IPS-11a (cell line): ENCODE measurements around the gene GADD45G.

ENCODE experiments used
- H3K4me3 ChIP-seq: one replicate; pipeline ENCODE4 v1.5.1; 2013; ENCODE audit warnings: low read depth, low read length, control low read depth

The GADD45G gene

DNA sequence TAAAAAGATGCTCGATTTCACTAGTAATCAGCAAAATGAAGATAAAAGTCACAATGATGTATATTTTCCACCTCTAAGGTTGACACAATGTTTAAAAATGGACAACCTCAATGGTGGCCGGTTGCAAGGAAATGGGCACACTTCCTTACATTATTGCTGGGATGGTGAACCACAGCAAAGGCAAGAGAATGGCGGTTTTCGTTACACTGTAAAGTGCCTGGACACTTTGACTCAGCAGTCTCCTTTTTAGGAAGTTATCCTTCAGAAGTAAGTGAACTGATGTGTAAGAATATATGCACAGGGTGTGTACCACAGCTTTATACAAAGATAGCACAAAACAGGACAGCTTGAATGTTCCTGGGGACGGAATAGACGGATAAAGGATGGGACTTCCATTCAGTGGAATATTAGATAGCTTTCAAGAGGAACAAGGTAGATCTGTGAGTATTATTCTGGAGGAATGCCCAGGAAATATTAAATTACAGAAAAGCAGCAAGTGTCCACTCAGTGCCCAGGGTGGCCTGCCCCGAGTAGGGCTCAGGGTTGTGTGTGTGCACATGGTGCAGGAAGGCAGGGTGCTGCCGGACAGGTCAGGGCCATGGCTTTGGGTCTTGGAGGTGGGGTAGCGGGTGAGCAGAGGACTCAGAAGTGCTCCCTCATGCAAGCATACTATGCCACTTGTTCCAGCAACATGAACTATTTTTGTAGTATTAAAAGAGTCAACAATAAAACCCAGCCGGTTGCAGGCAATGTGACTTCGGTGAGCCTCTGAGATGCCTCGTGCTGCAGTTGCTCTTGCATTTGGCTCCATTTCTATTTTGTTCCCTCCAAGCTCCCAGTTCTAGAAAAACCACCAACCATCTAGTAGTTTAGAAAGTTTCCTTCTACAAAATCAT, 24.5 kb downstream of the GADD45G start:
- H3K4me3 ChIP-seq, result no peak overlapping the region

DNA sequence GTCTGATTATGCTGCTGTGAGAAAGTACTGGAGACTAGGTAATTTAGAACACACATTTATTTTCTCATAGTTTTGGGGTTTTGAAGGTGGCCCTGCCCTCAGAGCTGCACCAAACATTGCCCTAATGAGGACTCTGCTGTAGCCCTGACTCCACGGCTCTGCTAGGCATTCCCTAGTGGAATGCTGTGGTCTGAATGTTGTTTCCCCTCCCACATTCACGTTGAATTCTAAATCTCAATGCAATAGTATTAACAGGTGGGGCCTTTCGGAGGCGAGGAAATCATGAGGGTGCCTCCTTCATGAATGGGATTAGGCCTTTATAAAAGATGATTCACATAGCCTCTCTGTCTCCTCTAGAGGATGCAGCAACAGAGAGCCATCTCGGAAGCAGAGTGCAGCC, 25.7 kb downstream of the GADD45G start:
- H3K4me3 ChIP-seq, result no peak overlapping the region

- no peak overlapping the region for H3K4me3 ChIP-seq
These were observed 26.6 kb downstream of the GADD45G start for GRCh38 chr9:89631384-89631783.

DNA sequence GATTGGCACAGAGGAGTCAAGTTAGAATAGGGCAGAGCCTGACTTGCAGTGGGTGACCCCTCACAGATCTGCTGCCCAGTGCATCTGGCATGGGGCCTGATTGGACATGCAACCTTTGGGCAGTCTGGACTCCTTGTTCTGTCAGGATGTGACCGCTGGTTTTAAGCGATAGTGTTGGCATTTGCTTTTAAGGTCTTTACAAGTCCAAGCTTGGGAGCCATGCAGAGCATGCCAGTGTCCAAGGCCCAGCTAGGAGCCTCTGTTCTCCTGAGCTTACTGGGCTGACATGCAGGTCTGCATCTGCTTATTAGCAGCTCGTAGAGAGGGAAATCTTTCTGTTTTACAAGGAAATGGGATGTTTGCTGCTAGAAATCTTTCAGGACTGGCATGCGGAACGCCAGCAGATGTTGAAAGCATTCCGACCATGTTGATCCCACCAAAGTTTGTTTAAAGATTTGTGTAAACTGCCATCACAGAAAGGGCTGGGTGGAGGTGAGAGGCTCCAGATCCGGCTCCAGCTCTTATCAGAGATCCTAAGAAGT, 27.5 kb downstream of the GADD45G start:
- no peak overlapping the region for H3K4me3 ChIP-seq

DNA sequence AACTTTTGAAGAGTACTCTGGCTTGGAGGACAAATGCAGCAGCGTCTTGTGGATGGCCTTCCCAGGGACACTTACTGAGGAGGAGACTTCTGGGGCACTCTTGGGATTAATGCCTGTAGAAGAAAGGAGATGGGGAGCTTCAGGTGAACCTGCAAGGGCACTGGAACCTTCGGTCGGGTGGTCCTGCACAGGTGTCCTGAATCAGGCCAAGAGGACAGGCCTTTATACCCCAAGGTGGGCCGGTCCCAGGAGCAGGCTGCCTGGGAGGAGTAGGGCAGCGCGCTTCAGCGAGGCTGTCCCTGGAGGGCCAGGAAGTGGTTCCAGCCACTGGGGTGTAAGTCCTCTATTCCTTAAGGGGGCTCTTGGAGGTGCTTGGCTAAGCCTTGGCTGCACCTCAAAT, 27.9 kb downstream of the GADD45G start:
- no peak overlapping the region for H3K4me3 ChIP-seq

DNA sequence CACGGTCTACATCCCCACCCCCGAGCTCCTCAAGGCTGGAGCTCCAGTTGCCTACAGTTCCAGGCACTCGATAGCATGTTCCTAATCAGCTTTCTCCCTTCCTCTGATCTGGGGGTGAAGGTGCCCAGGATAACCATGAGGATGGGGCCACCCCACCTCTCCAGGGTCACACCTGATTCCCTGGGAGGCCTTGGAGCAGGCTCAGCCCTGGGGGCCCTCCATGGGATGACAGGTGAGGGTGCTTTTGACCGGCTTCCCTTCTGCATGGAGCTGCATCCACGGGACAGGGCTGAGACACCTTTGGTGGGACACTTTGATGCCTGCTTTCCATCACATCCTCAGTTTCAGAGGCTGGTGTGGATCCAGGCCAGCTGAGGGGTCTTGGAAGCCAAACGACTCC, 28.6 kb downstream of the GADD45G start:
- no peak overlapping the region for H3K4me3 ChIP-seq

DNA sequence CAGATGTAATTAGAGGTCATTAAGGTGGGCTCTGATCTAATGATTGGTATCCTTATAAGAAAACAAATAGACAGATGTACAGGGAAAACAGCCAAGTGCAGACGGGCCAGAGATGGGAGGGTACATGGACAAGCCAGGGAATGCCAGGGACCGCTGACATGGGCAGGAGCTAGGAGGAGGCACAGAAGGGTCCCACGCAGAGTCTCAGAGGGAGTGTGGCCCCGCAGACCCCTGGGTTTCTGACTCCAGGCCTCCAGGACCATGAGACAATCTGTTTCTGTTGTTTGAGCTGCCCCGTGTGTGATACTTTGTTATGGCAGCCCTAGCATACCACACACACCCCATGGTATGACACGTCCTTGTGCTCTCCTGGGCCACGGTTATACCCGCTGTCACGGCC, 29.1 kb downstream of the GADD45G start:
- H3K4me3 ChIP-seq, result no peak overlapping the region

- no peak overlapping the region for H3K4me3 ChIP-seq
These were observed 30.4 kb downstream of the GADD45G start for GRCh38 chr9:89634995-89635742.

- no peak overlapping the region for H3K4me3 ChIP-seq
These were observed 31.0 kb downstream of the GADD45G start for GRCh38 chr9:89635816-89636215.

DNA sequence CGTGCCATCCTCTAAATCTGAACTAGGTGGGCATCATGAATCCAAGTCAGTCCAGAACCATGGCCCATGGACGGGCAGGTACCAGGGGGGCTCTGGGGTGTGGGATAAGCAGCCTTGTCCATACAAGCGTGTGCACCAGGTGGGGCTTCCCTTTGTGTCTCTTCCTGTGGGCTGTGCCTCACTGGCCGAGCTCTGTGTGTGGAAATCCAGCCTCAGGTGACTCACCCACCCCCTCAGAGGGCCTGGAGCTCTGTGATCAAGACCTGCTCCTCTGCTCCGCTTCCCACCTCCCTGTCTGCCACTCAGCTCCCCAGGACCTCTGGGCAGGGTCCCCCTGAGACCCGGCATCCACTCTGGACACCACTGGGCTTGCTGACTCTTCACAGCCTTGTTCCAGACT, 33.0 kb downstream of the GADD45G start:
- H3K4me3 ChIP-seq, result no peak overlapping the region

GRCh38 chr9:89638359-89638758, 33.5 kb downstream of the GADD45G start:
- no peak overlapping the region for H3K4me3 ChIP-seq

DNA sequence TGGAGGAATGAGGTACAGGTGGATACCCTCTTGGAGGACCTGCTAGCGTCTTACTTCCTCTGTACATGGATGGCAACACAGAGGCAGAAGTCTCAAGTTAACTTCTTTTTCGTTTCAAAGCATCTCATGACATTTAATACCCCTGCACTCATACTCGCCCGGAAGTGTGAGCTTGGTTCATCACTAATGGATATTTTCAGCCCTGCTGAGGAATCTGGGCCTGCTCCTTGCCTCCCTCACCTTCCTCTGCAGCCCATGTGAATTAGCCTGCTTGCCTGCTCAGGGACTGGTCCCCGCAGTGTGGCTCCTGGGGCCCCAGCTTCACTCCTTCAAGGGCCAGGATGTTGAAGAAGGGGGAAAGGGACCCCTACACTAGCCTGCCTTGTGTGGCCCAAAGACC, 34.1 kb downstream of the GADD45G start:
- no peak overlapping the region for H3K4me3 ChIP-seq

GRCh38 chr9:89639367-89639795, 34.6 kb downstream of the GADD45G start:
- H3K4me3 ChIP-seq, result no peak overlapping the region

DNA sequence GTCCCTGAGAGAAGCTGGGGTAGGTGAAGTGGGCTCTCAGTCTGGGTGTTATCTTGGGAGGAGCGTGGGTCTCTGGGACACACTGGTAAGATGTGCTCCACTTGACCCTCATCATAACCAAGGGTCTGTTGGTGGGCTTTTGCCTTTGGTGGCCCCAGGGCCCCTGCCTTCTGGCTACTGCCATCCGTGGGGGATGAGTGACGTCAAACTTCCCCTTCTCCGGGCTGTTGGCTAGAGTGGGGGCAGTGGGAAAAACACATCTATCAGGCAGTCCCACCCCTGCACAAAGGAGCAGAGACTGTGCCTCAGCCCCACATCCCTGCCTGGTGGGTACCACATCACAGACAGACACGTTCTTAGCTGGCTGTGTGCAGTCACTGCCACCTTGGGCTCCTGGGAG, 35.1 kb downstream of the GADD45G start:
- no peak overlapping the region for H3K4me3 ChIP-seq

DNA sequence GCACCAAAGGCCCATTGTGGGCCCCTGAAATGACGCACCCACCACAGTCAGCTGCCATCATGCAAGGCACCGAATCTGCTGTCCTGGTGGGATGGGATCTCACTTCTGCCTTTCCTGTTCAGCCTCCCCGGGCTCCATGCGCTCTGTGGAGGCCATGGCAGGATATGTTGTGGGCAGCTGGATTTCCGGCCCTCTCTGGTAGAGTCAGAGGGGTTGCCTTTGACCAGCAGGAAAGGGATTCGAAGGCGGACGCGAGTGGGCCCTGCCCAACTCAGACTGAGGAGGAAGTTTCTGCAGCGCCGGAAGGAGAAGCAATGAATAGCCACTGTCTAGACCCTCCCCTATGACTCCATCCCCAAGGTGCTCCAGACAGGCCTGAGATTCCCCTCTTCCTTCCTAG, 35.5 kb downstream of the GADD45G start:
- H3K4me3 ChIP-seq, result no peak overlapping the region

DNA sequence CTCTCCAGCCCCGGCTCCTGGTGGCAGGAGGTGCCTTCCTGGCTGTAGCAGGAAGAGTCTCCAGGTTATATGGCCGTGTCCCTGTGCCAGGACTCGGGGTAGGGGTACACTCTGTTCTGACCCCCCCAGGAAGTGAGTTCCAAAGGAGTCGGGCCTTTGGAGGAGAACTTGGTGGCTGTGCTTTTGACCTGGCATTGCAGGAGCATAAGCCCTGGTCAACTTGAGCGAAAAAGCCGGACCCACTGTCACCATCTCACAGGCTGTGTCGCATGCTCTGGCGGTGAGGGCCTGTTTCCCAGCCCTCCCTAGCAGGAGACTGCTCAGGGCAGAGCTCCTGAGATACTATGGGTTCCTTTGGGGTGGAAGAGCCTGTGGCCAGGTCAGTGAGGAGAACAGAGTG, 36.0 kb downstream of the GADD45G start:
- H3K4me3 ChIP-seq, result no peak overlapping the region

DNA sequence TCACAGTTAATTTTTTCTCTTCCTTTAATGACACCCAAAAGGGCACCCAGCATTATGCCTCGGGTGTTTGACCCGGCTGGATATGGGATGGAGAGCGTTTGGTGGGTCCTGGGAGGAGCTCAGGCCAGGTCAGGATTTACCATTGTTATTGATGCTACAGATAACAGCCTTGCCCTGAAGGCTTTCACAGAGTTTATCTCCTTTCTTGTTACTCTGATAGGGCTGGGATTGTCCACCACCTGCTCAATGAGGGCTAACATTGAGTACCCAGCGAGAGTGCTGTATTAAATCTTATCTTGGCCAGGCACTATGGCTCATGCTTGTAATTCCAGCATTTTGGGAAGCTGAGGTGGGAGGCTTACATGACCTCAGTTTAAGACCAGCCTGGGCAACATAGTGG, 37.2 kb downstream of the GADD45G start:
- H3K4me3 ChIP-seq, result no peak overlapping the region

GRCh38 chr9:89642789-89643188, 38.0 kb downstream of the GADD45G start:
- H3K4me3 ChIP-seq, result no peak overlapping the region

DNA sequence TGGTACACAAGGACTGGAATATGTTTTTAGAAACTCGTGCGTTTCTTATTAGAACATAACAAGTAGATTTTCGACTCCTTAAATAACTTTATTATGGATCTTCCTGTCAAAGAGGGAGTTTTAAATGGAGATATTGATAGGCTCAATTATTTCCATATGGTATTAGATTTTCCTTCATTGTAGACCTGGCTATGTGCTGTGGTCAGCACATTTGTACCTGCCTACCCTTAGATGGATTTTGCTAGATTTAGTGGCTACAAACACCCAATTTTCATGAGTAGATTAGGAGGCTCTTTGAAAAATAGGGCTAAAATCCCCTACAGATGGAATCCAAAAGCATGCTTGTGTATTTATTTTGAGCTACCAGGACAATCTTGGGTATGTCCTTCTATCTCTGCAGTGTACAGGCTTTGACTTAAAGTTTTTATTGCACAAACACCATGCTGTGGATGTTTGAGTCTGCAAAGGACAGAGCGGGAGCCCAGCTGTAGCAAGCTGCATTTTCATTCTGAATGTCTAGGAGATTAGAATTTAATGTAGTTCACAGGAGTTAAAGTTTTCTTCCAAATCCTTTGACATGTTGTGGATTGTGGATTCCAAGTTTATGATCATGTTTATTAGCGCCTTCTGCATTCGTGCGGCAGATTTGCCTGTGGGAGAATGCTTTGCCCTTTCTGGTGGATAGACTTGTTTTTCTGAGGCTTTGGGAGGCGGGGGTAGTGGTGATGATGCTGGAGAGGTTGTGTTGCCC, 41.6 kb downstream of the GADD45G start:
- H3K4me3 ChIP-seq, result no peak overlapping the region

DNA sequence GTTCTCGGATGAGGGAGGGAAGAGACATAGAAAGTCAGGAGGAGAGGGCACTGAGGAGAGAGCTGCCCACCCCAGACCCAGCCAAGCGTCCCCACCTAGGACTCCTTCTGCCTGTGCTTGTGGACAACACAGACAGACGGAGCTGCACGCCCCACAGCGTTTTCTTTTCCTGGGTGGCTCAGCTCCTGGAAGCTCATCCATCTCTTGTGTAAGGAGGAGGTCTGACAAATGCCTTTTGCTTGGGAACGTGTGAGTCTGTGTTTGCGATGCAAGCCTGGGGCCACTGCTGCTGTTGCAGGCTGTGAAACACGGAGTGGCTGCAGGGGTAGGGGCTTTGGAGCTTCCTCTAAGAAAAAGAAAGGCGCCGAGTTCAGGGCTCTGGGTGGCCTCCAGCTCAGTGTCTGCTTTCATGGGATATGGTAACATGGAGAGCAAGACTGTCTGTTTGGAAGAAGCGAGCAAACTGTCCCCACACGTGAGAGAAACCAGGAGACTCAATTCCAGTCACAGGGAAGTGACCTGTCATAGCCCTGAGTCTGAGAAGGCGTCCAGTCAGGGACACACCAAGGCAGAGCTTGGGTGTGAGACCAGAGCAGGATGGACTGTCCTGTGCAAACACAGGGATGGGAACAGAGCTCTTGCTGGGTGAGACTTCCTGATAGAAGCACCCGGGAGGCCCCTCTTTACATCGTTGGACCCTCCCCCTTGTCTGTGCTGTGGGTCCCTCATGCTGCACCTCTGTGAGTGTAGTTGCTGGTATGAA, 42.7 kb downstream of the GADD45G start:
- H3K4me3 ChIP-seq, result no peak overlapping the region
